A172 (cell line): ENCODE results near the gene TMED8. TPM values are rescaled to one million over a fixed set of nuclear protein-coding genes. Genes with fewer than 3 reads are reported as not detected.
"Not testable (repeated sequence)": the region's sequence is repeated elsewhere in the genome, so short reads cannot be mapped to it uniquely, and the experiment has no call there.

Source experiments
- DNase-seq: peaks from one replicate; pipeline ENCODE4 v3.0.0-alpha.2; 2015; ENCODE audit warnings: low spot score
- total RNA-seq: library from RNA; depleted of rRNA; stranded (reverse); fragments of >200 nt; shearing (Covaris generic); gene quantifications from 2 replicates; pipeline ENCODE4 v1.2.3, GENCODE V29; 2014; rRNA removed

TMED8 gene, protein sequence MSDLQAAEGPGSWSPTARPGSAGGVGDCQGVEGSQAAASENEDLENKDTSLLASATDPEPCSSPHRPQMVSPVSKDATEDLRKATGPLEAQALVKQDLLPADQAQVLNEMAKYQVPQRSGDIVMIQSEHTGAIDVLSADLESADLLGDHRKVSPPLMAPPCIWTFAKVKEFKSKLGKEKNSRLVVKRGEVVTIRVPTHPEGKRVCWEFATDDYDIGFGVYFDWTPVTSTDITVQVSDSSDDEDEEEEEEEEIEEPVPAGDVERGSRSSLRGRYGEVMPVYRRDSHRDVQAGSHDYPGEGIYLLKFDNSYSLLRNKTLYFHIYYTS
- total RNA-seq: 11.1 and 11.5 TPM in 2 replicates

DNA sequence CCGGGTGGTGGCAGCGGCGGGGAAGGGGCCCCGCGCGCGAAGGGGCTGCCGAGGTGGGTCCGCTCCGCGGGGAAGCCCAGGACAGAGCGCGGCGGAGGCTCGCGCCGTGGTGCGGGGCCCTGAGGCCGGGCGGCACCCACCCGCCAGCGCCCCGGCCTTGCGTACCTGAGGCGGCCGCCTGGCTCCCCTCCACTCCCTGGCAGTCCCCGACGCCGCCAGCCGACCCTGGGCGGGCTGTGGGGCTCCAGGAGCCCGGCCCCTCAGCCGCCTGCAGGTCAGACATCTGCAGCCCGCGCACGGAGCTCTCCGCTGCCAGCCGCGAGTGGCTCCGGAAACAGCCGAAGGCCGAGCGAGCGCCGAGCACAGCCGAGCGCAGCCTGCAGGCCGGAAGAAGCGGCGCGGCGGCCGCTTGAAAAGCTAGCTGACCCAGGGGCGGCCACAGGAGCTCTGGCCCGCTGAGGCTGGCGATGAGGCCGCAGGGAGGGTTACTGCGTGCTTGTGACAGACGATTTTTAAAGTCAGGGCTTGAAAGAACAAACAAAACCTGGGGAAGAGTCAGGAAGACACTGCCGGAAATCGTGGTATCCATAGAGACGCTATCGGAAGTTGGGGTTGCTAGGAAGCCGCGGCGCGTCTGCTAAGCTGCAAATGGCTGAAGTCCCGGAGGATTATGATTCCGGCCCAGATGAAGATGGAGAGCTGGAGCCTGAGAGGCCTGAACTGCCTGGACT is at the start of gene TMED8, which contains the start of gene SAMD15:
TSS of gene TMED8 (minus strand) at position 324 of the 731 bp plus-strand sequence. CDS start at position 283, 41 bp downstream.
TSS of gene SAMD15 (plus strand) at position 609 of the 731 bp plus-strand sequence. CDS start at position 649, 40 bp downstream.
- peak; percentile 57 for DNase-seq

DNA sequence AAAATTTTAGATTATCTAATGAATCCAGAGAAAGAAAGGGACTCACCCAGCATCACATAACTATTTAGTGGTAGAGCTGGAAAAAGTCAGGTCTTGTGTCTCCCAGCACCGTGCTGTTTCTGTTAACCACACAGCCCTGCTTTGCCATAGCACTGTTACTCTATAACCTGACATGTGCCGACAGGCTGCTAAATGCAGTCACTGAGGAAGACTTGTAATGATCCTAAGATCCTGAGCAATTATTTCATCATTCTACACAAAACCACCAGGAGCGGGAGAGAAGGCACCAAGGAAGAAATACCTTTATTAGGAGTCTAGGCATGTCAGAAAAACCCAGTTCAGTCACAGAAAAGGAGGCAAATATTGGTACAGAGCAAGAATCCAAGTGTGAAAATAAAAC is 49.5 kb upstream of the TMED8 start:
- no peak for DNase-seq

DNA sequence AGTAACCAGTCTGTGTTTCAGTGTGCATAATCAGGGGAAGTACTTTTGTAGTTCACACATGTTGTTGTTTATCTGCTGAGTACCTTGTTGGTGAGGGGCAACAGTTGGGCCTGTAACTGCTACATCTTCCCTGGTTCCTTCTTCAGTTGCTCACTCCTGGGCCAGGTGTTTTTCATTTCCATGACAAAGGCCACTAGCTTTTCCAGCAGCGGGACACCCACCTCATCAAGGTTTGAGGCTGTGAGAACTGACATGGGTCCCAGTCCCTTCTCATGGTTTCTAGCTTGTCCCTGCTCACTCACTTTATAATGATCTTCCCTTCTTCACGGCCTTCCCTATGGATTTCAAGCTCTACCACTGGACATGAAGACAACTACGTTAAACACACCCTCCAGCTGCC is 48.0 kb upstream of the TMED8 start:
- DNase-seq: no peak

DNA sequence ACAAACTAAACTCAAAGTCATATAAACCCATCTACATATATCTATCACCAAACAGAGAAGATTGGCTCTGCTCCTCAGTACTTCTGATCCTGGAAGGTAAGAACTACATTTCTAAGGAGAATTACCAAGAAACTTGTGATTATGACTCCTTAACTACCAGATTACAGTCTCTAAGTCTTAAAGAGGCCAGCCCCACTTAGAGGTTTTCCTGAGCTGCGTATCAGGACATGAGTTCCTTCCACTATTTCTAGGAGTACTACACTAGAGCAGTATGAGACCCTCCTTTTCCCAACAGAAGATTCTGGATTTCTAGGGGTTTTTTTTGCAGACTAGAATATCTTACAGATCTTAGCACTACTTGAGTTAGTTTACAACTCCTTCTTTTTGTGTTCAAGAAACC is 46.5 kb upstream of the TMED8 start, which contains the start of gene NOXRED1:
TSS of gene NOXRED1 (minus strand) at position 101 of the 400 bp plus-strand sequence. CDS start 634 bp downstream, outside the sequence.
- DNase-seq: no peak

DNA sequence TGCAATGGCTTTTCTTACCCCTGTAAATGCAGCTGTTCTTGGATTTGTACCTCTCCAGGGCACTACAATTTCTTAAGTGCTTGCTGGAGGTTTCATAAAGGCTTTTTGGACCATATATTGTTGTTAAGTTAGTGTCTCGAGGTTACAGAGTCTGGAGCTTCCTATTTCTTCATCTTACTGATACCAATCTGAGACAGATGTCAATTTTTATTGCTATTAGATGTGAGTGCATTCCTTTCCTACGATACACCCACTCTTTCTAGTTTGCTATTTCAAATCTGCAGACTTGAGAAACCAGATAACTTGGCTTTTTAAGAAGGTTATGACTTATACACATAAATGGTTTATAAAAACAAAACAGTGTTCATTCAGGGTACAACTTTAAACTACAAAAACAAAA is 44.3 kb upstream of the TMED8 start:
- no peak for DNase-seq

DNA sequence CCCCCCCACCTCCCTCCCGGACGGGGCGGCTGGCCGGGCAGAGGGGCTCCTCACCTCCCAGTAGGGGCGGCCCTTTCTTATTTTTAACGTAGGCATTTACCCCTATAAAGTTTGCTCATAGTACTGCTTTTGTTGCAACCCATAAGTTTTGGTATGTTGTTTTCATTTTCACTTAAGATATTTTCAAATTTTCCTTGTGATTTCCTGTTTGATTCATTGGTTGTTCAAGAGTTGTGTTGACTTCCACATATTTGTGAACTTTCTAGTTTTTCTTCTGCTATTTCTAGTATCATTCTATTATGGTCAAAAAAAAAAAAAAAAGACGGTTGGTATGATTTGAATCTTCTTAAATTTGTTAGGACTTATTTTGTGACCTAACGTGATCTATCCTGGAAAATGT is 39.9 kb upstream of the TMED8 start:
- no peak for DNase-seq

DNA sequence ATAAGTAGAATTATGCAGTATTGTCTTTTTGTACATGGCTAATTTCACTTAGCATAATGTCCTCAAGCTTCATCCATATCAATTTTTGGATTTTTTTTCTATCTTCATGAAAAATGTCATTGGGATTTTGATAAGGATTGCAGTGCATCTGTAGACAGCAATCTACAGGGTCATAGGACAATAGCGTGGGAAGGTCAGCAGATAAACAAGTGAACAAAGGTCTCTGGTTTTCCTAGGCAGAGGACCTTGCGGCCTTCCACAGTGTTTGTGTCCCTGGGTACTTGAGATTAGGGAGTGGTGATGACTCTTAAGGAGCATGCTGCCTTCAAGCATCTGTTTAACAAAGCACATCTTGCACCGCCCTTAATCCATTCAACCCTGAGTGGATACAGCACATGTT is 39.2 kb upstream of the TMED8 start:
- not testable (repeated sequence) for DNase-seq

DNA sequence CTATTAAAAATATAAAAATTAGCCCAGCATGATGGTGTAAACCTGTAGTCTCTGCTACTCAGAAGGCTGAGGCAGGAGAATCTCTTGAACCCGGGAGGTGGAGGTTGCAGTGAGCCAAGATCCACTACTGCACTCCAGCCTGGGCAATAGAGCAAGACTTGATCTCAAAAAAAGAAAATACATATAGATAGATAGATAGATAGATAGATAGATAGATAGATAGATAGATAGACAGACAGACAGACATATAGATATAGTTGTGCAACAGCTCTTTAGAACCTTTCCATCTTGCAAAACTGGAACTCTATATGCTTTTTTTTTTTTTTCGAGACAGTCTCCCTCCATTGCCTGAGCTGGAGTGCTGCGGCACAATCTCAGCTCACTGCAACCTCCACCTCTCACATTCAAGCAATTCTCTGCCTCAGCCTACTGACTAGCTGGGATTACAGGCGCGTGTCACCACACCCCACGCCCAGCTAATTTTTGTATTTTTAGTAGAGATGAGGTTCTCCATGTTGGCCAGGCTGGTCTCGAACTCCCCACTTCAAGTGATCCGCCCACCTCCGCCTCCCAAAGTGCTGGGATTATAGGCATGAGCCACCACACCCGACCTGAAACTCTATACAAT is 38.6 kb upstream of the TMED8 start:
- DNase-seq: not testable (repeated sequence)

DNA sequence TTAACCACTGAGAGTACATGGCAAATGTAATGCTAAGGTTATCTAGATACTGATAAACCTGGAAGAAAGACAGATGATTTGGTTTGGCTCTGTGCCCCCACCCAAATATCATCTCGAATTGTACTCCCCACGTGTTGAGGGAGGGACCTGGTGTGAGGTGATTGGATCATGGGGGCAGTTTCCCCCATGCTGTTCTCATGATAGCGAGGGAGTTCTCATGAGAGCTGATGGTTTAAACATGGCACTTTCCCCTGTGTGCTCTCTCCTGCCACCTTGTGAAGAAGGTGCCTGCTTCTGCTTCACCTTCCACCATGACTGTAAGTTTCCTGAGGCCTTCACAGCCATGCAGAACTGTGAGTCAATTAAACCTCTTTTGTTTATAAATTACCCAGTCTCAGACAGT is 32.2 kb upstream of the TMED8 start:
- no peak for DNase-seq

DNA sequence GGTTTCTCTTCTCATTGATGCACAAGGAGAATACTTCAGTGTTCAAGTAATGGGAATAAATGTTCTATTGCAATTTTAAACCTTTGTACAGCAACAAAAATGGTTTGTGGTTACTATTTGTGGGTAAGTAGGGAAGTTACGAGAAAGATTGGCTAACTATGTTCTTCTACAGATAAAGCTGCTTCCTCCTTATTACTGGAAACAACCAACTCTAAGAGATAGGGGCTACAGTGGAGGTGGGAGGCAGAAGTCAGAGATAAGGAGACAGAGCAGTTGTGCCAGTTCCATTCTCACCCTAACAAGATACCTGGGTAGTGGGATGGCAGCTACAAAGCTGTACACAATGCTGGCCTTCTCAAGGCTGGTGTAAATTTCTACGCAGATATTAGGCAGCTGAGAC is 30.3 kb upstream of the TMED8 start:
- DNase-seq: no peak

DNA sequence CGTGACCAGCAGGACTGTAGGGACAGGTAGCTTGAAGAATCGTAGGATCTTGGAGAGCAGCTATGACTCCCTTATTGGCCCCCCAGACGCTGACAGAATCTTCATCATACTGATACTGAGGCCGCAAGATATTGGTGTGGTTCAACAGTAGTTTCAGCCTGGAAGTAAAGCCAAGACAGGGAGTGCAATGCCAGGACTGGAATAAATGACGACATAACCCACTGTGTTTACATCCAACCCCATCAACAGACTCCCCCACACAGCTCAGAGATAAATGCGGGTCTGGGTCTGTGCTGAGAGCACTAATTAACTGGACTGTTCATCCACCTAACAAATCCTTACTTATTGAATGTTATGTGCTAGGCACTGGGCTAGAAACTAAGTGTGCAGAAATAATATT is 29.8 kb upstream of the TMED8 start:
- no peak for DNase-seq

DNA sequence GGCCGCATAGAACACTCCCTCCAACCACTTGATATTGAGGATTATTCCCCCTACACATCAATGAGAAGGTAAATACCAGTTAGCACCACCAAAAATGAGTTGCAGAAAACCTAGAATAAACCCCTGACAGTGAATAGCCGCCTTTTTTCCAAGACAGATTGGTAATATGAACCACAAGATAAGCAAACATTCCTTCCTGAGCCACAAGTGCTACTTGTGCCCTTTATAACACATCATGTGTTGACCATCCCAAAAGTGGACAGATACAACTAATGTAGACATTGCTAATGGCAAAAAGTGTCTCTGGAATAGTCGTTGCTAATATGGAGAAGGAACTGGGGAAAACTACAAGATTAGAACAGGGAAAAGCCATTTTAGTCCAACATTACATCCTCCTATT is 29.2 kb upstream of the TMED8 start:
- no peak for DNase-seq

DNA sequence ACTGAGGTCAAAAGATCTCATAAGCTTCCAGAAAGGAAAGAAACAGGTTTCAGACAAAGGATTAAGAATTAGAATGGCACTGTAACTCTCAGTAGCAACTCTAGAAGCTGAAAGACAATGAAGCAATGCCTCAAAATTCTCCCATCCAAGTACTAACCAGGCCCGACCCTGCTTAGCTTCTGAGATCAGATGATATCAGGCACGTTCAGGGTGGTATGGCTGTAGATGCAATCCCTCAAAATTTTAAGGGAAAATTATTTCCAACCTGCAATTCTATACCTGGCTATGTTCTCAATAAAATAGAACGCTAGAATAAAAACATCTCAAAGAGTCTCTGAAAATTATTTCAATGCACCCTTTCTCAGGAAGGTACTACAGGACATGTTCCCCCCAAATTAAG is 26.9 kb upstream of the TMED8 start:
- no peak for DNase-seq

DNA sequence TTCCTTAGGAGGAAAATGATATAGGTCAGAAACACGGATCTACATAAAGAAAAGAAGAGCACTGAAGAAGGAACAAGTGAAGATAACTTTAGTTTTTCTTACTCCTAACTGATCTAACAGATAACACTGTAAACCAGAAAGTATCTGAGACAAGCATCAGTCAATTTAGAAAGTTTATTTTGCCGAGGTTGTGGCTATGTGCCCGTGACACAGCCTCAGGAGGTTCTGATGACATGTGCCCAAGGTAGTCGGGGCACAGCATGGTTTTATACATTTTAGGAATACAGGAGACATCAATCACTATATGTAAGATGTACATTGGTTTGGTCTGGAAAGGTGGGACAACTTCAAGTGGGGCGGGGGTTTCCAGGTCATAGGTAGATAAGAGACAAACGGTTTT is 23.3 kb upstream of the TMED8 start:
- no peak for DNase-seq

DNA sequence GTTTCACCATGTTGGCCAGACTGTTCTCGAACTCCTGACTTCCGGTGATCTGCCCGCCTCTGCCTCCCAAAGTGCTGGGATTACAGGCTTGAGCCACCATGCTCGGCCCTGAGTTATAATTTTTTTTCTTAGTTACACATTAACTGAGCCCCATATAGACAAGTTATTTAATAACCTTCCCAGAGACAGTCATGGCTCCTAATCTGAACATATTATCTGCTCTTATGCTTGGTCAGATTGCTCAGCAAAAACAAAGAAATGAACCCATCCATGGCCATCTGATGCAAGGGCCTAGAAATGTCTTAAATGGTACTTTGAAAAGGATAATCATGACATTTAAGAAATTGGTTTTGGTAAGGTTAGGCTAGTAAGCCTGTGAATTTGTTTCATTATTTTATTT is 13.3 kb upstream of the TMED8 start:
- DNase-seq: no peak

DNA sequence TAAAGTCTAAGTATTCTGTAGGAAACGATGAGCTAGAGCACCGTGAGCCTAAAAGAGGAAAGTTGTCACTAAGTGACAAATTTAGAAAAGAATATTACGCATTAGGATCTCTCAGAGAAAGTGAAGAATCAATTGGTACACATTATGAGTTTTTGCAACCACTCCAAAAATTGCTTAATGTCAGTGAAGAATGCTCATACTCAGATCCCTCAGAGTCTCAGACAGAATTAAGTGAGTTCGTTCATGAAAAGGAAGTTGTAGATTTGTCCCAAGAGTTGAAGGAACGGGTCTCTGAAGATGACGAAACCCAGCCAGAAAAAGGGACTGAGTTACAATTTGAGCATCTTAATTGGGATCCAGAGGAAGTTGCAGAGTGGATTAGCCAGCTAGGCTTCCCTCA is 1.8 kb upstream of the TMED8 start:
- DNase-seq: no peak

DNA sequence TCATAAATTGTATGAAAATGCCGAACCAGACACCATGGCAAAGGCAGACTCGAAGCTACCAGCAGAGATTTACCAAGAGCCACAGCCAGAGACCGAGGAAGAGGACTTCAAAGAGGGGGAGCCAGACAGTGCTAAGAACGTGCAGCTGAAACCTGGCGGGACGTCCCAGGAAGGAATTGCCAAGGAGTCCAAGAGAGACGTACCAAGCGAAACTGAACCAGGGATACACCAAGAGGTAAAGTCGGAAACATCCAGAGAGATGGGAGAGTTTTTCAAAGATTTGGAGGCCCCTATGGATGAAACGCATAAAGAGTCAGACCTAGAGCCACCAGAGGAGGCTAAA is 579 bp upstream of the TMED8 start:
- DNase-seq: no peak

DNA sequence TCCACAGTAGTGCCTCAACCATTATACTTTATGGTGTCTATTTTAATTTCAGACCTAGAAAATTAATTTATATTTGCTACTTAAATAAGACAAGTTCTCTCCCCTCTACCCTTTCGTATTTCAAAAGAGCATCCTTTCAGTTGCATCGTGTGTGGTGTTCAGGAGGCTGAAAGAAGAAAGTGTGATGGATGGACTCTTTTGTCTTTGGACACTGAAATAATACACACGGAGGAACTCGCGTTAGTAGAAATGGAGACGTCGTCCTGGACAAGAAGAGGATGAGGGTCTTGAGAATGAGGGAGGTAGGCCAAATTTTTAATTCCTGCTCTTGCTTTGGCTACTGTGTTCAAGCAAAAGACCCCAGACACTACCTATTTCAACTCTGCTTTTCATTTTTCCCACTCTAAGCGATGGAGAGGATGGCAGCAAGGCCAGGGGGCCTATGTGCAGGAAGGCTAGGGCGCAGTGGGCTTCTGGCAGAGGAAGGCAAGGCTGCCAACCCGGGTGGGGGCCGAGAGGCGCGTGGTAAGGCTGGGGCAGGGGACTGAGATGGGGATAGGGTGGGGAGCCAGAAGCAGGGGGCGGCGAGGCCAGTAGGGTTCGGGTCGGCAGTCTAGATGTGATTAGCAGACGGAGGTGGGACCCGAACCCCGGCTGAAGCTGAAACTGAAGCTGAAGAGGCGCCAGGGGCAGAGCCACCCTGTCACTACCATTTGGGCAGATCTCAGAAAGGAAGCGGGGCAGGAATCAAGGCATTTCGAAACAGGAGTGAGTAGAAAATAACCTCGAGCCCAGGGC is 722 bp downstream of the TMED8 start:
- DNase-seq: peak; percentile 0

DNA sequence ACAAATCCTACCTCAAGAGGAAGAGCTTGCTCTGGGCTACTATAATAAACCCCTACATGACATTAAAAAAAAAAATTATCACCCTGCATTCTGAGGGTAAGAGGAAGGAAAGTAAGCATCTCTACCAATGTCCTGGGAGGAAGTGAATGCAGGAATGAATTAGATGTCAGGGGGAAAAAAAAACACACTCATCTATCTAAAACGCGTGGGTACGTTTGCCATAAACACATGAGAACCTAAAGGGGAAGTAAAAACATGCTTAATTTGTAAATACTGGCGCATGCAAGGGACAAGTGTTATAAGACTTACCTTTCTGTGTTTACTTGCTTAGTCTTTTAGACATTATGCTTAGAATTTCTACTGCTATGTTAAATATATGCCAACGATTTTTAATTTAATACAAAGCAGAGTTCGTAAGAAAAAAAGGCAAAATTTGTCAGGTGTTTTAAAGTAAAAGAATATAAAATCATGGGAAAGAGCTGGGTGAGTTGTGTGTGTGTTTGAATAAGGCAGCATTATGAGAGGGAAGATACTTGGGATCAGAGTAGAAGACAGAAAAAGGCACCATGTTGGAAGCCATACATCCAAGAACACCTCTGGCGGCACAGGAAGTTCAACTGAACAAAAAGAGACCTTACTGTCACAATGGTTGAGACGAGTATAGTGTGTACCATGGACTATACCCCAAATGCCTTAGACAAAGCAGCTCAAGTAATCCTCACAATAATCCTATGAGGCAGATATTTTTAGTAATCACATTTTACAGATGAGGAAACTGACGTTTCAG is 1.5 kb downstream of the TMED8 start:
- no peak for DNase-seq

DNA sequence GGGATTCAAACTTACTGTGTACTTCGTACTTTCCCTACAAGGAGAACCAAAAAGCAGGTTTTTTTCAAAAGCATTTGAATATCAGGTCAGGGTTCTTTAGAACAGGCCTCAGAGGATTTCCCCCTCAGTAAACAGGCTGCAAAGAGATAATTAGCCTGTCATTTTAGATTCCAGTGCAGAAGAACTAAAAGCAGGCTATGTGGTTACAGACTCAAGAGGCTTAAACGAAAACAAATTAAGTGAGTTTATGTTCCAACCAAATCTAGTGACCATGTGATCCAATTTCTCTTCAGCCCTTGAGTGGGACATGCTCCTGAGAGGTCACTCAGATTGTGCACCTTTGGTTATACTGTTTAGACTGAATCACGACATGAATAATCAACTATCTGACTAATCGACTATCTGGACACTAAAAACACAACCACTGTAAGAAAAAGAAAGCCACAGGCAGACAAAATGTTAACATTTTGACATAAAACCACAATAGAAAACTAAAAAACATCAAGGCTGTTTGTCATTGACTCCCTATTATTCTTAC is 4.5 kb downstream of the TMED8 start:
- no peak for DNase-seq

DNA sequence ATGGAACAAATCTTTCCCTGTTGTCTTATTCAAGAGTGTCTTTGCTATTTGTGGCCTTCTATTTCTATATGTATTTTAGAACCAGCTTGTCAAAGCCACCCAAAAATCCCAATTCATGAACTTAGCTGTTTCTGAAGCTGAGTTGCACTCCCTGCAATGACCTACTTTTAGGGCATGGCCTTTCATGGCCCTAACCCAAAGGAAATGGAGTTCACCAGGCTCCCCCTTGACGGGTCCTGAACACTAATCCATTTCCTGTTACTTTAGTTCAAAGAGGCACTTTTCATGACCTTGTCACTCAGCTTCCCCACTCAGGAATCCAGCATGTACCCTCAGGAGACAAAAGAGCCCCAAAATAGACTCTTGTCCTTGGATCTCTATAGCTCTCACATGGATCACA is 7.6 kb downstream of the TMED8 start:
- DNase-seq: no peak
